GM19238 (cell line): Measurements from ENCODE around the gene BATF2.
A peak's percentile ranks its signal among the peaks of the same experiment; 100 is the strongest.
"Not testable (repeated sequence)": the region's sequence is repeated elsewhere in the genome, so short reads cannot be mapped to it uniquely, and the experiment has no call there.

ENCODE experiments used
- DNase-seq: peaks from one replicate; pipeline ENCODE4 v3.0.0; 2011; ENCODE audit warnings: low spot score; ENCODE audit not compliant: insufficient read length

Gene BATF2, protein sequence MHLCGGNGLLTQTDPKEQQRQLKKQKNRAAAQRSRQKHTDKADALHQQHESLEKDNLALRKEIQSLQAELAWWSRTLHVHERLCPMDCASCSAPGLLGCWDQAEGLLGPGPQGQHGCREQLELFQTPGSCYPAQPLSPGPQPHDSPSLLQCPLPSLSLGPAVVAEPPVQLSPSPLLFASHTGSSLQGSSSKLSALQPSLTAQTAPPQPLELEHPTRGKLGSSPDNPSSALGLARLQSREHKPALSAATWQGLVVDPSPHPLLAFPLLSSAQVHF

DNA sequence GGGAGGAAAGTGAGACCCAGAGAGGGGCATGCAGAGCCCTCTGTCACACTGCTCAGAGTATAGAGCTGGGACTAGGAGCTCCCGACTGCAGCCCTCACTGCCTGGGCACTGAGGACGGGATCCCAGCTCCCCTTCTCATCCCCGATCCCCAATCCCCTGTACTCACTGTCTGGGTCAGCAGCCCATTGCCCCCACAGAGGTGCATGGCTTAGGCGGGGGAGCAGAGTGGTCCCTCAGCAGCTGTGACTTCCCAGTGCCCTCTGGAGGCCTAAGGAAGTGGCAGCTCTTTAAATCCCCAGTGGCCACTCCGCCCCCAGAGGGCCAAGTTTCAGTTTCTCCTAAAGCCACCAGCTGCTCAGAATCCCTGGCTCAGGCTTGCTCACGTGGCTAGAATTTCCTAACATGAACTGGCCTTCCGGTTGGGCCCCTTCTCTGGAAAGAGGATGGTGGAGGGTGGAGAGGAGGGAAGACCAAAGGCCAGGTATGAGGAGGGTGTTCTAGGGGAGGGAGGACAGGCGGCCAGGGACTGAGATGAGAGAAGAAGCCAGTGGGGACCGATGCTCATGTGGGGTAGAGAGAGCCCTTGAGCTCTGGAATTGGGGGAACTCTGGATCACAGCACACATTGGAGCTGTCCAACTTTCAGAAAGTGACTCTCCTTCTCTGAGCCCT, at the start of gene BATF2:
Gene BATF2 (minus strand): TSS at position 262 of the 671 bp plus-strand sequence. CDS start 57 bp downstream, at position 205.
- DNase-seq, result peak; percentile 58

DNA sequence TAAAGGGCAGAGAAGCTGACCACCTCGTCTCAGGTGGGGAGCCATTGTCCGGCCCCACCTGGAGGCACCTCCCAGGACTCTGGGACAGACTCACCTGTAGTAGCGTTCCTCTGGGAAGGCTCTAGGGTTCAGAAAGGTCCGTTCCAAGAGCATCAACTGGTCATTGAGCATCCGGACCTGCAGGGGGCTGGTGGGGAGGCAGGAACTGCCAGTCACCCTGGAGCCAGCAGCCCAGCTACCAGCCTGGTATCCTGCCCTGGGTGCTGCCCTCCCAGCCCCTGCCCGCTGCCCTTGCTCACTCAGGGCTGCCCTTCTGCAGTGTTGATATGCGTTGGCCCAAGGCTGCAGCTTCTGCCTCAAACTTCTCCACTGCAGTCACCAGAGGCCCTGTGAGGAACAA, 49.0 kb upstream of the BATF2 start:
- DNase-seq, result no peak

DNA sequence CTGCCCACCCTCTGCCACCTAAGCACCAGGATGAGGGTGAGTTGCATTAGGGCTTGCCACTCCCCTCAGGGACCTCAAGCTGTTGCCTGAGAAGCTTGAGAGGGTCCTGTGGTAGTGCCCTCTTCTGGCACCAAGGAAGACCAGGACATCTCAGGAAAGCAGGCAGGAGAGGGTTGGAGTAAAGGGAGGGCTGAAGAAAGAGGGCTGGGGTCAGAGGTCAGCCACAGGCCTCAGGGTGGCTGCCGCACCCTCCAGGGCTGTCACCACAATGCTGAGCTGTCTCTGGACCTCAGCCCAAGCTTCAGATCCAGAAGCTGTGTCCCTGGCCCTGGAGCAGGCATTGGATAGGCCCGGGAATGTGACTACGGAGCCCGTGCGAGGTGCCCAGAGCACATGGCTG, 48.3 kb upstream of the BATF2 start:
- no peak for DNase-seq

- no peak for DNase-seq
These were observed 47.2 kb upstream of the BATF2 start for GRCh38 chr11:65043881-65044501.

DNA sequence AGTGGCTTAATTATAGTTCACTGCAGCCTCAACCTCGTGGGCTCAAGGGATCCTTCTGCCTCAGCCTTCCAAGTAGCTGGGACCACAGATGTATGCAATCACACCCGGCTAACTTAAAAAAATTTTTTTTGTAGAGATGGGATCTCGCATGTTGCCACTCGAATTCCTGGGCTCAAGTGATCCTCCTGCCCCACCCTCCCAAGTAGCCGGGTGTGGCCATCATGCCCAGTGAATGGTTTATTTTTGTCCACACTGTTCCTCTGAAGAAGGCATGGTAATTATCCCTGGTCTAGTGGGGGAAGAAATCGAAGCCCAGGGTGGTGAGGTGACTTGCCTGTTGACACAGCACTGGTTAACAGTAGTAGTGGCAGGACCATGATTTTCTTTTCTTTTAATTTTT, 46.1 kb upstream of the BATF2 start:
- DNase-seq, result no peak

DNA sequence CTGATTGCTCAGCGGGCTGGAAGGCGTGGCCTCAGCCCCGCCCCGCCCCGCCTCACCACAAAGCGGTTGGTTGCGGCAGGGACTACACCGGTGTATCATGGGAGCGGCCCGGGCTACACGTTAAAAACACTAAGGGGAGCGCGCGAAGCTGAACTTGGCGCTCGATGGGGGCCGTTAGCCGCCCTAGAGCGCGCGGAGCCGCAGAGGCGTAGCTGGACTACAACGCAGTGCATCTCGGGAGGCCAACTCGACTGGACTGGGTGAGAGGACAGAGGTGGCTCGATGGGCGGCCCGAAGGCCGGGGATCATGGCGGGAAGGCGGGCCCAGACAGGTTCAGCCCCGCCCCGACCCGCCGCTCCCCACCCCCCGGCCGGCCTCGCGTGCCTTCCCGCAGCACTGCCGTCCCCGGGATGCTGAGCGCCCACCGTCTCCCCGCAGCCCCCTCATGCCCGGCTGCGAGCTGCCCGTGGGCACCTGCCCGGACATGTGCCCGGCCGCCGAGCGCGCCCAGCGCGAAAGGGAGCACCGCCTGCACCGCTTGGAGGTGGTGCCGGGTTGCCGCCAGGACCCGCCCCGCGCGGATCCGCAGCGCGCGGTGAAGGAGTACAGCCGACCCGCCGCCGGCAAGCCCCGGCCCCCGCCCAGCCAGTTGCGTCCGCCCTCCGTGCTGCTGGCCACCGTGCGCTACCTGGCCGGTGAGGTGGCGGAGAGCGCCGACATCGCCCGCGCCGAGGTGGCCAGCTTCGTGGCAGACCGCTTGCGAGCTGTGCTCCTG, 44.3 kb upstream of the BATF2 start, which contains the start of gene SAC3D1:
Gene SAC3D1 (plus strand): TSS at position 364 of the 776 bp plus-strand sequence. CDS start 83 bp downstream, at position 447.
- peak; percentile 98 for DNase-seq

DNA sequence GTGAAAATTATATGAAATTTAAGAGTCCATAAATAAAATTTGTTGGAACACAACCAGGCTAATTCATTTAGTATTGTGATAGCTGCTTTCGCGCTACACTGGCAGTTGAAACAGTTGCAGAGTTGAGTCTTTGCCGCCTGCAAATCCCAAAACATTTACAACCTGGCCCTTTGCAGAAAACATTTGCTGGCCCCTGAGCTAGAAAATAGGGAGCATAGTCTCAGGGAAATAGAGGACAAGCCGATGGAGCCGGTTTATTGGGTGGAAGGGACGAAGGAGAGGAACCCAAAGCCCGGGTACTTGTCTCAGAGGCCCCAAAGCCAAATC, 43.7 kb upstream of the BATF2 start:
- no peak for DNase-seq

- DNase-seq, result no peak
These were observed 40.2 kb upstream of the BATF2 start for GRCh38 chr11:65036931-65037330.

GRCh38 chr11:65035579-65035978, 38.8 kb upstream of the BATF2 start:
- DNase-seq, result no peak

DNA sequence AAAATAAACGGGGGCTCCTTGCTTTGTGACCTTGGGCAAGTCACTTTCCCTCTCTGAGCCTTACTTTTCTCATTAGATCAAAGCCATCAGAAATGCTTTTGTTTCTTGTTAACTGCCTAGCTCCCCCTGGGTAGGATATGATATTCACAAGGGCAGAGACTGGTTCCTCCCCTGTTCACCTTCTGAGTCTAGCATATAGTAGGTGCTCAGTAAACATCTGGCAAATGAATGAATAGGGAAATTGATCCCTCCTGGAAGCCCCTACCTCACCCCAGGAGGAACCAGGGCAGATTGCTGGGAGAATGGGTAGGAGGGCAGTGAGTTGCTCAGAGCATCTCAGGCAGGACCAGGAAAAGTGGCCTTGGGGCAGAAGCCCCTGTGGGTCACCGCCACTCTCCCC, 37.7 kb upstream of the BATF2 start:
- DNase-seq, result no peak

GRCh38 chr11:65032216-65032615, 35.4 kb upstream of the BATF2 start:
- no peak for DNase-seq

DNA sequence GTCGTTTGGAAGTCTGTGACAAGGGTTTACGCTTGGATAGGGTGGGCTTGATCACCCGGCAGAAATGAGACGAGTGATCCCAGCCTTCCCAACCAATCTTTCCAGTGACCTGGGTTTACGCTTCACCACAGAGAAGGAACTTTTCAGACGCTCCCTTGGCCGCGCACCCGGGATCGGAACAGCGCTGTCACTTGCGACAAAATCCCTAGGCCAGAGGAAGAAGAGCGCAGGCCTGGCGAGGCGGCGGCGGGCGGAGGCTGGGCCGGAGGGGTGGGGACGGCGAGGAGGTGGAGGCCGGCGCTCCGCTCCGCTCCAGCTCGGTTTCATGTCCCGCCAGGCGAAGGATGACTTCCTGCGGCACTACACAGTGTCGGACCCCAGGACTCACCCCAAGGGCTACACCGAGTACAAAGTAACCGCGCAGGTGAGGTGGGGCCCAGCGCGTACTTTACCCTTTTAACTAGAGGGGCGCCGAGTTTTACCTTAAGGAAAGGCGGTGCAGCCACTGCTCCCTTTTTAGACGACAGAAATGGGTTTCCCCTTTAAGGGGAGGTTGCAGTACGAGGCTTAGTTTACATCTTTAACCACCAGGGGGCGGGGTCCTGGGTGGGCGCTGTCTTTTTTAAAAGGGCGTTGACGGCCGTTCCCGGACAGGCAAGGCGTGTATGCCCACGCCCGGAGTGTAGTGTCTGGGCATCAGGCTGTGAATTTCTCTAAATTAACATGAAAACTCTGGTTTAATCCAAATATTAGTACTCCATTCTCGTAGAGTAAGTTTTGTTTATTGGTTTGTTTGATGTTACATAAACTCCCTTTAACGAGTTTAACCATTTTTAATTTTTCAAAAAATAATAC, 30.7 kb upstream of the BATF2 start, which contains the start of gene SNX15:
Gene SNX15 (plus strand): TSS at position 227 of the 855 bp plus-strand sequence. CDS start 99 bp downstream, at position 326.
- peak; percentile 90 for DNase-seq

- no peak for DNase-seq
These were observed 30.0 kb upstream of the BATF2 start for GRCh38 chr11:65026810-65027209.

DNA sequence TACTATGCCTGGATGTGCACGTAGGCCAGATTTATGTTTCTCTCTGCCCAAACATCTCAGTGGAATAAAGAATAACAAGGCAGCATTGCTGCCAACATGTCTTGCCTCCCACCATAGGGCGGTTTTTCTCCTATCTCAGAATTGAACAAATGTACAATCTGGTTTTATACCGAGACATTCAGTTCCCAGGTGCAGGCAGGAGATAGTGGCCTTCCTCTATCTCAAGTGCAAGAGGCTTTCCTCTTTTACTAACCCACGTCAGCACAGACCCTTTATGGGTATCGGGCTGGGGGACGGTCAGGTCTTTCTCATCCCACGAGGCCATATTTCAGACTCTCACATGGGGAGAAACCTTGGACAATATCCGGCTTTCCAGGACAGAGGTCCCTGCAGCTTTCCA, 26.7 kb upstream of the BATF2 start:
- DNase-seq, result not testable (repeated sequence)

DNA sequence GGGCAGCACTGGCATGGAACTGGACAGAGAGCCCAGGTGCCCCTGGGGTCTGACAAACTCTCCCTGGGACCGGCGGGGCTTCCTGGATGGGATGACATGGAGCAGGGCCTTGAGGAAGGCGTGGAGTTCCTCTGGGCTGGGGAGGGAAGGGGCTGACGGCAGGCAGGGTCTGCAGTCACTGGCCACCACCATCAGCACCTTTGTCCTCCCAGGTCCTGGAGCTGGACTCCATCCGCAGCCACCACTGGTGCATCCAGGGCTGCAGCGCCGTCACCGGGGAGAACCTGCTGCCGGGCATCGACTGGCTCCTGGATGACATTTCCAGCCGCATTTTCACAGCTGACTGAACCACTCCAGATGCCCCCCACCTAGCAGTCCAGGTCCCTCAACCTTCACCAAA, 24.7 kb upstream of the BATF2 start:
- no peak for DNase-seq

GRCh38 chr11:65021003-65021402, 24.2 kb upstream of the BATF2 start:
- DNase-seq, result no peak

DNA sequence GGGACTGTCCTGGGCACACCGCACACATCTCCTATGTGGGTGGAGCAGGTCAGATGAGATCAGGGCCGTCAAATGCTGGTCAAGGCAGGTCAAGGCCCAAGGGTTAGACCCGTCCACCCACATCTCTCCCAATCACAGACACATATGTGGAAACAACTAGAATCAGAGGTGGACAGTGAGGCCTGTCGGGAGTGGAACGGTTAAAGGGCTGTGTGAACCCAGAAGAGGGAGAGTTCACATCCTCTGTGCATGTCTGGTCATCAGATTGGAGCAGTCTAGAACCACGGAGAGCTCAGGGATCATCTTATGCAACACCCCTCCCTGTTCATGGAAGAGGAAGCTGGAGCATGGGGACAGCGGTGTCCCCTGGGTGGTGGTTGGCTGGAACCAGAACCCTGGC, 23.1 kb upstream of the BATF2 start:
- no peak for DNase-seq

DNA sequence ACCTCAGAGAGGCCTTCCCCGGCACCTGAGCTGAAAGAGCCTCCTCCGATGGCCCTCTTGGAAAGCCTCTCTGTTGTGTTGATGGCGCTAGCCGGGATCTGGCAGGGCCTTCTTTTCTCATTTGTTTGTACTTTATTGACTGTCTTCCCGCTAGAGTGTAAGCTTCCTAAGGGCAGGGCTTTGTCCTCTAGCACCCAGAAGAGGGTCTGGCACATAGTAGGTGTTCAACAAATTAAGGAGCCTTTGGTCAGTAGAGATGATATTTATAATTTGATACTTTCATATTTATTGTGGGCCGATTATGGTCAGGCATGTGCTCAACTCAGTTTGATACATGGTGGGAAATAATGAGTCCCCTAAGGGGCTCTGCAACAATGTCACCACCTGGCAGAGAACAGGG, 21.2 kb upstream of the BATF2 start:
- no peak for DNase-seq

DNA sequence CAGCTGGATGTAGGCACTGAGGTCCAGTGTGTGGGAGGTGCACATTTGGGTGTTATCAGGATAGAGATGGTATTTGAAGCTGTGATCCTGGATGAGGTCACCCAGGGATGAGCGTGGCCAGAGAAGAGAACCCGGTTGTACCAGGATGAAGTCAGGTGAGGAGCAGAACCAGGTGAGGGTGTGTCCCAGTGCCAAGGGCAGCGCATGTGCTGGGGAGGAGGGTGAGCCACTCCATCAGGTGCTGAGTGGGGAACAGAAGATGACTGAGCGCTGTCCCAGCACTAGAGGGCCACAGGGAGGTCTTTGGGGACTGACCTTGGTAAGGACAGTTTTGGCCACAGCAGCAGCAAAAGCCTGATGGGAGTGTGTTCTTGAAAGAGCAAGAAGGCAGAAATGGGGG, 19.9 kb upstream of the BATF2 start:
- no peak for DNase-seq

DNA sequence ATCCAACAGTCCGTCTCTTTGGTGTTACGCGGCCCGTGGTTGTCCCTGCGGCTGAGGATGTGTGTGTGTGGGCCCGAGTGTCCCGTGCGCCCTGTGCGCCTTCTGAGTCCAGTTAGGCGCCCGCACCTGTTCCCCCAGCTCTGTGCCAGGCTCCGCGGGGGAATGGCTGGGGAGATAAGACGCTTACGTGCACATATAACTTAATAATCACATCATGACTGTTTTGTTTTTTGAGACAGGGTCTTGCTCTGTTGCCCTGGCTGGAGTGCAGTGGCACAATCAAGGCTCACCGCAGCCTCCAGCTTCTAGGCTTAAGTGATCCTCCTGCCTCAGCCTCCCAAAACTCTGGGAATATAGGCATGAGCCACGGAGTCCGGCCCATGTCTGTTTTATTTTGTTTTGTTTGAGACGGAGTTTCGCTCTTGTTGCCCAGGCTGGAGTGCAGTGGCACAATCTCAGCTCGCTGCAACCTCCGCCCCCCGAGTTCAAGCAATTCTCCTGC, 18.0 kb upstream of the BATF2 start:
- DNase-seq, result no peak
